ENCODE data around the gene ROBO2.

- no peak for TF ChIP-seq CTCF (IDR thresholded peaks at IDR 0.05)
- no peak for TF ChIP-seq POLR2AphosphoS5 (IDR thresholded peaks at IDR 0.05; ENCODE audit: insufficient read depth in 1 of 2, low read depth in 1 of 2)
Measured at GRCh38 chr3:77414881-77415280, 375.0 kb downstream of the ROBO2 start.

All from vagina (tissue), 2 donors.